ENCODE results near the gene BCAS3.
"Not testable (repeated sequence)": the region's sequence is repeated elsewhere in the genome, so short reads cannot be mapped to it uniquely, and the experiment has no call there.

The BCAS3 gene

DNA sequence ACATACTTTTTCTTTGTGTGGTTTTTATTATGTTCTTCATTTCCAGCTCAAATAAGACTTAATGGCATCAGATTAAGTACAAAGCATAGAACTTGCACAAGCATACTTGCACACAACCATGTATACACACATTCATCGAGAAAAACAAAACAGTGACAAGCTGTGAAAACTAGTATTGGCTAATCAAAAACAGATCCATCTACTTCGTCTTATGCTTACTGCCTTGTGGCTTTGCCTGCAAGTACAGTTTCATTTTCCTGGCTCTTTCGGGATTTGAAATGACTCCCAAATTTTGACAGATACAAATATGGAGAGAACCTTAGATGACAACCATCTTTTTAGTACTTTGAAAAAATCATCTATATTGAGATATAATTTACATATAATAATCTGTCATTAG lies 338.3 kb downstream of the BCAS3 start:
- no peak for DNase-seq

DNA sequence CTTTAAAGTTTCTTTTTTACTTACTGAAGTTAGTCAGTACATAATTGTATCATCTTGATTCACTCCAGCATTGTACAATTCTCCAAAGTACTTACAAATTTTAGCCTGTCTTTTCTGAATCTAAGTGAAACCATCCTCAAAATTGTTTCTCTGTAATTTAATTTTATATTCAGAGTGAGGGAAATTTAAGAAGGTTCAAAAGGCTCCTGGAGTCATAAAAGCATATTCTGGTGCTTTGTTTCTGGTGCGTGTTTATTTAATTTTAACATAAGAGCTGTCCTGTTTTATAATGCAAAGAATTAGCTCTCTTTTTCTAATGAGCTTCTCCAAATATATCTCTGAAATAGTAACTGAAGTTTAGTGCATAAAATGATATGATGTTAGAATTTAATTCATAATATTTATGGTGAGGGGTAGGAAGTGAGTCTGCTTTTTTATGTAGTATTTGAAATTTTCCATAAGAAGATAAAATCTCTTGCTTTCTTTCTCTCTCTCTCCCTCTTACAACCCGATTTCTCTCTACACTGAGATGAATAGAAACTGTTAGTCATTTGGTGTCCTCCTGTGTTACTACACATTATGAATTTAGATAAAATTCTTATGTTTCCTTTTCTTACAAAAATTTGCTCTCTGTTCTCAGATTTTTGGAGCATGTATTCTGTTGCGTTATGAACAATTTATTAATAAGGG lies 339.8 kb downstream of the BCAS3 start:
- no peak for DNase-seq

DNA sequence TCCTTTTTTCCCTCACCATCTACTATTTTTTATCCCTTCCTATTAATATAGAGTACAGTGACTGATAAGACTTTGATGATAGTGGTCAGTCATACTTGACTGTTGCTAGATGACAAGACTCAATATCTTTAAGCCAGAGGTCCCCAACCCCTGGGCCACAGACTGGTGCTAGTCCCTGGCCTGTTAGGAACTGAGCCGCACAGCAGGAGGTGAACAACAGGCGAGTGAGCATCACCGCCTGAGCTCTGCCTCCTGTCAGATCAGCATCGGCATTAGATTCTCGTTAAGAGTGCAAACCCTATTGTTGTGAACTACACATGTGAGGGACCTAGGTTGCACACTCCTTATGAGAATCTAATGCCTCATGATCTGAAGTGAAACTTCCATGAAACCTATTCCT lies 341.3 kb downstream of the BCAS3 start:
- DNase-seq, result no peak

DNA sequence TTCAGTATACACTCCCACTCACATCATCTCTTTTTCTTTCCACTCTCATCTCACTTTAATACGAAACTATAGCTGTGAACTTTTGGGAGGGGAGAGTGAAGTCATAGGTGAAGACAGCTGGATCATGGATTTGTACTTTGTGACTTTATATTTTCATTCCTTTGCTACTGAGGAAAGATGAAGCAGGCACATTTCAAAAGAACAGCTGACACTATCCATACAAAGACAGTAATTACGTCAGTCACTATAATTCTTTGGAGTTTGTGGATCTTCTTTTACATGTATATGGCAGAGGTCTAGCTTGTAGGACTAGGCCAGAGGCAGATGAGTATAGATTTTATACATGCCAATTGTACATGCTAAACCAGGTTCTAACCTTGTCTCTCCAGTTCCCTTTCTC lies 346.3 kb downstream of the BCAS3 start:
- DNase-seq, result no peak

DNA sequence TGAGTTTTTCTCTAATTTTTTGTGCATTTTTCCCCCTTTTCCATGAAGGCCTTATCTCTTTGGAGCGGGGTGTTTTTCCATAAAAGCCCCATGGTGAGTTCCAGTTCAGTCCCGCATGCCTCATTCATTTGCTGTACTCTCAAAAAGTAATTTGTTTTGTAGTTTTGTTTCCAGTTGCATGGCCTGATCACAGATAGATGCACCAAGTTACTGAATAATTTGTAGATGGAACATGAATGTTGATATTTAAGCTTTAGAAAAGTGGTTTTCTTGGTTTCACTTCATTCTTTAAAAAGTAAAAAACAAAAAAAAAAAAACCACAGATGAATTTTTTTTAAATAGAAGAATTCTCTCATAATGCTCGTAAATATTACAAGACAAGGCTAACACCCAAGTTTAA lies 349.2 kb downstream of the BCAS3 start:
- DNase-seq, result no peak

DNA sequence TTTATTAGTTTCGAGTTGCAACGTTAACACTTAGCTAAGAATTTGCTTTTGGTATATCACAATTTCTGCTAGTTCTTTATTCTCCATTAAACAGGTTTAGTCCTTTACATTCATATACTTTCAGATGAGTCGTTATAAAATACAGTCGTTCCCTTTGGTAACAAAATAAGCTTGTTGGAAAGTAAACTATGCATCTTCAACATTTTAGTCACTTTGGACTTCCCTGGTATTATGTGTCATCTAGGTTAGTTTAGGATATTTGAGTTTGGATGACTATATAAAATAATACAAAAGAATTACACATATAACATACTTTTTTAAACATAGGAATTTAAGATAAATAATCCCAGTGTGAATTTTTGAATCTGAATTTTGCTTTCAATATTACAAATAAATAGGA lies 351.5 kb downstream of the BCAS3 start:
- peak in 1 of 3 donors; percentile 11 for DNase-seq

DNA sequence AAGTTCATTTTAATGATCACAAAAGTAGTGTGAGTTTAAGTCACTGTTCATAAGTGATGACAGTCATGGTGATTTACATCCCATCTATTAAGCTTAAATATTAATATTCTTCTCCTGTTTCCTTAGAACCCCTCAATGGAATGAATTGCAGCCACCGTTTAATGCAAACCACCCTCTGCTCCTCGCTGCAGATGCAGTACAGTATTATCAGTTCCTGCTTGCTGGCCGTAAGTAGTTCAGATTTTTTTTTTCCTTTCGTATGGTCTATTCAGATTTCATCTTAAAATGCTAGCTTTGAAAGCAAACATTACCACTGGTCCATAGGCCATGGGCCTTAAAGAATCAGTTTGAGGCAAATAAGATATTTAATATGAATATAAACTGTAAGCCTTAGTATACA lies 363.0 kb downstream of the BCAS3 start:
- no peak for DNase-seq

DNA sequence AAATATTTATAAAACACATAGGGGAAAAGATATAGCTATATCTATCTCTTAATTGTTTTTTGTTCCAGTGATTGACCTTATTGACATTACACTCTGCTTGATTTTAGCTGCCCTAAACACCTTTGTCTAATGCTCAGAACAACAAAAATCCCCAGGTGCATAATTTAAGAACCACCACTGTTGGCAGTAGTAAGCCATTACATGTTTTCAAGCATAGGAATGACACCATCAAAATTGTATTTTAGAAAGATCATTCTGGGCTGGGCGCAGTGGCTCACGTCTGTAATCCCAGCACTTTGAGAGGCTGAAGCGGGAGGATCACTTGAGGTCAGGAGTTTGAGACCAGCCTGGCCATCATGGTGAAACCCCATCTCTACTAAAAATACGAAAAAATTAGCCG lies 364.7 kb downstream of the BCAS3 start:
- DNase-seq, result not testable (repeated sequence)

DNA sequence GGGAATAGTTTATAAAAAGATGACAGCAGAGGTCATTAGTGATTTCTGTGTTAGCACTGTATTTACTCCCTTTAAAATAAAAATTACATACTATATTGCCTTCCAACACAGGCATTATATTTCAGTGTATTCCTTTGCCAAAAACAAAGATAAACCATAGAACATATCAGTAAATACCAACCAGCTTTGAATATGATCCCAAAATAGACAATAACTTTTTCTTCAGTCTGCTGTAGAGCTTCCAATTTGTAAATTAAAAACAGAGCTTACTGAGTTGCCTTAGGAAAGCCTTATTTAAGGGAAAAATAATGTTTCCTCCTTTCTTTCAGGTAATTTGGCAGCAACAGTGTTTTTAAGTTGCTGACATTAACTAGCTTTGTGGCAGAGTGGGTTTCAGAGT lies 369.9 kb downstream of the BCAS3 start:
- no peak for DNase-seq

DNA sequence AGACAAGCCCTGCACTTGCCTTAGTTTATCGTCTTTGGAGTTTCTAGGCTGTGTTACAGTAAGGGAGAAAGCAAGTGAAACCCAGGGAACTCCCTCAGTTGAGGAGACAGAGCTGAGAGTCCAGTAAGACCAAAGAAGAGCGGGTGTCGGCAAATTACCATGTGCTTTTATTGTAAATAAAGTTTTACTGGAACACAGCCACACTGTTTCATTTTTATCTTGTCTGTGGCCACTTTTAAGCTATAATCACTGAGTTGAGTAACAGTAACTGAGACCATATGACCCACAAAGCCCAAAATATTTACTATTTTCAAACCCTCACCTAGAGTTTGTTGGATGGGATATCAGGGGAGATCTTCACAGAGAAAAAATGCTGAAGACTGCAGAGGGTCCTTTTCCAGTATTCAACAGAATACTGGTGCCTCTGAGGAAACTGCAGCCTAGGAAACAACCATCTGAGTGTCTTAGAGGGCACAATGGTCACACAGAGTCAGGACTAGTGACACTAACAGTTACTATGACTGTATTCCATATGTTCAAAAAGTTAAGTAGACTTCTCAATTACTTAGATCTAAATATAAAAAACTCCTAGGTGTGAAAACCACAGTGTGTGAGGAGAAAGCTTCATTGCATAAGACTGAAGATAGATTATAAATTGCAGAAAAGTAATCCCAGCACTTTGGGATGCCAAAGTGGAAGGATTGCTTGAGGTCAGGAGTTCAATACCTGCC lies 370.9 kb downstream of the BCAS3 start:
- DNase-seq, result no peak

DNA sequence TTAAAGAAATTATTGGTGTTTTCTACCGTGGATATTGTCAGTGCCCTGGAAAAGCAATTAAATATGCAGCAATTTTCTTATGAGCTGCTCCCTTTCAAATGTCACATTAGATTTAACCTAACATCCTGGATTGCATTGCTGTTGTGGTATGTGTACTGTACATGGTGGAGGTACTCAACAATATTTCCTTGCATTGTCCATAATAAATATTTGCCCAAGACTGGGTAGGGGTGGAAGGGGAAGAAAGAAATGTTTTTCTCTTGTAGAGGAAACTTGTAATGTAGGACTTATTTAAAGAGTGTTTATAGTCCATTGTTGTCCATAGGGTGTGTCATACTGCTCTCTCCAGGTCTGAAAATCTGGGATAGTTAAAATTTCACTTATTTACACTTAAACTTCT lies 375.8 kb downstream of the BCAS3 start:
- DNase-seq, result no peak

DNA sequence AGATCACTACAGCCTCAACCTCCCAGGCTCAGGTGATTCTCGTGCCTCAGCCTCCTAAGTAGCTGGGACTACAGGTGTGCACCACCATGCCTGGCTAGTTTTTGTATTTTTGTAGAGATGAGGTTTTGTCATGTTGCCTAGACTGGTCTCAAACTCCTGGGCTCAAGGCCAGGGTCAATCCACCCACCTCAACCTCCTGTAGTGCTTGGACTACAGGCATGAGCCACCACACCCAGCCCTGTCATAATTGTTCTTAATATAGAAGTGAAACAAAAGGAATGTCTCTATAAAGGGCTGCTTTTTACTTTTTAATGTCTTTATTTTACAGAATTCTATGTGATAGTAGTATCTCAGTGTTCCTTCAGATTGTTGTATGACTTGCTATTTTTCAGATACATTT lies 376.8 kb downstream of the BCAS3 start:
- DNase-seq, result no peak

DNA sequence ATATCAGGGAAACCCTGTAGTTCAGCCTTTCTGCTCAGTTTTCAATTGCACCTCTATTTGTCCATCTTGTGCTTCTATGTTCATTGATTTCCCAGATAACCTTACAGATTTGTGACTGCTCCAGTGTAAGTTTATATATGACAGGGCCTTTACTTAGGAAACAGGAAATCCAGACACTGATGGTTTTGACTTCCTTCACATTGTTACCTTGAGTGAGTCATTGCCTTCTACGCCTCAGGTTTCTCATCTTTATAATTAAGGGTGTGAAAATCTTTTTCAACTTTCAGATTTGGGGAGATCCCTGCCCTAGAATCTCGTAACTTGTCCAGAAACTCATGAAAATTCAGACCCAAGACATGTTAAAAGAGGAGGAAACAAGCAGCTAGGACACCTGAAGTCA lies 379.6 kb downstream of the BCAS3 start:
- DNase-seq, result no peak

DNA sequence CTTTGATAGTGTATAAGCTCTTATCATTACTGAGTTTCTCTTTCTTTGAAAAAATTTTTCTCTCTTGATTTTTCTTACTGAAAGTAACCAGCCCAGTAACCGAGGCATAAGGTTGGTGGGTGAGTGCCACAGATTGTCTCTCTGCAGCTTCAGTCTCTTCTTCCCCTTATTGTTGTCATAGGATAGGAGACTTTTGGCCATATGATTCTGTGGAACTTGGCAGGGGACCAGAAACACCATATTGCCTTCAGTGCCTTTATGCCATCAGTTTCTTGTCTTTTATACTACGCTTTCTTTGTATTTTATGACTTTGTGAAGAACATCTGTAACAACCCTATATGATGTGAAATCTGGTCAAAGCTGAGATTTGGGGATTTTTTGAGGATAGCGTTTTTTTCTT lies 380.4 kb downstream of the BCAS3 start:
- DNase-seq, result no peak

DNA sequence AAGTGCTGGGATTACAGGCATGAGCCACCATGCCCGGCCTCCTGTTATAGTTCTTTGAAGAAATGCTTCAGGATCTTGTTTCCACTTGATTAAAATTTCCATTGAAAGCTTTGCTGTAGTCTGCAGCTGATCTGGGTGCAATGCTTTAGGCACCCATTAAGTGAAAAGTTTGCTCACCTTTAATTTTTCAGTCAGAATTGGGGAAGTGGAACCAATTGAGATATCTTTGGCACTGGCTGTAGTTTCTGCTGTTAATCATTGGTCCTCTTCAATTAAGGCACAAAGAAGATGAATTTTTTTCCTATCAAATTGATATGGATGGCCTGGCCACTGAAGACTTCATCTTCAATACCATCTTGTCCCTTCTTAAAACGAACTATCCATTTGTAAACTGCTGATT lies 385.9 kb downstream of the BCAS3 start:
- DNase-seq, result no peak

DNA sequence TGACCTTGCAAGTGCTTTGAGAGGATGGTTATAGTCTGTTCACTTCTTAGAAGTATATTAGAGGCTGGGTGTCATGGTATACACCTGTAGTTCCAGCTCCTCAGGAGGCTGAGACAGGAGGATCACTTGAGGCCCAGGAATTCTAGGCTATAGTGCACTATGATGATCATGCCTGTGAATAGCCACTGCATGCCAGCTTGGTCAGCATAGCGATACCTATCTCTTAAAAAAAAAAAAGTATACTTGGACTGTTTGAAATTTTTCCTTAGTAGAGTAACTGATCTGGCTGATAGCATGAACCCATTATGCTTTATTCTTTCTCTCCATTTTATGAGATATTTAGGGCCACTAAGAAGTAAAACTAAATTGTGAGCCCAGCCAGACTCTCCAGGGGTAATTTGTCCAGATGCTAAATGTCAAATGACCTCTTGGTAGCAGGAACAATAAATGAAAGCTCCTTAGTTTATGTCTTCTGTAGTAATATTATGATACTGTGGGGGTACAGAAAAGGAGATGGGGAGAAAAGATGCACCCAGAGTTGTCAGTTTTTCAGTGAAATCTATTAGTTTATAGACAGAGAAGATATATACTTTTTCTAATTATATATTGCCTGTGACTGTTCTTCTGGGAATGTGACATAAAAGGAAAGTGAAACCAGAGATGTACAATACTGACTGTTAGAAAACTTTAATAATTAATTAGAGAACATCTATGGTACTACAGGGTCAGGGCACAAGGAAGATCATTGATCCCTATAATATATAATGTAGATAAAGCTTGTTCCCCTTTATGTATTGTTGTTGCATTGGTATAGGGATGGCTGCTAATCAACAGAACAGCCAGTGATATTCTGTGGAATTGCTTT lies 386.7 kb downstream of the BCAS3 start:
- DNase-seq, result no peak

DNA sequence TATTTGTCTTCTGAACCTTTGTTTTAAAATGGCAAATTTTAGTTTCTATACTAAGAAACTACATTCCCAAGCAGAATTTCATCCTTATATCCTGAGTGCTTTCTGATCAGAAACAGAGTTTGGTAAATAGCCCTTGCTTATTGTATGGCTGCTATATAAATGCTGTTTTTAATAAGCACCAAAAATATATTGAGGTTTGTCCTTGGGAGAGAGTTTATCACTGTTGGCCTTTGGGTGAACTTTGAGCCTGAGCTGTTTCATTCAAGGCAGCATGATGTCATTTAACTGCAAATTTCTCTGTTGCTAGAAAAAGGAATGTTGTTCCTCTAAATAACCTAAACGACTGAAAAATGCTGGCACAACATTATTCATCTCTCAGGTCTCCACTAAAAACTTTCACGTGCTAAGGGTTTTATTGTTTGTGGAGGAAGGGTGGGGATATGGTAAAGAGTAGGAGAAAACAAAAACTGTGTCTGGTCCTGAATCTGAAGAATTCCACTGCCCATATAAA lies 387.7 kb downstream of the BCAS3 start:
- DNase-seq, result peak in 1 of 3 donors; percentile 0

DNA sequence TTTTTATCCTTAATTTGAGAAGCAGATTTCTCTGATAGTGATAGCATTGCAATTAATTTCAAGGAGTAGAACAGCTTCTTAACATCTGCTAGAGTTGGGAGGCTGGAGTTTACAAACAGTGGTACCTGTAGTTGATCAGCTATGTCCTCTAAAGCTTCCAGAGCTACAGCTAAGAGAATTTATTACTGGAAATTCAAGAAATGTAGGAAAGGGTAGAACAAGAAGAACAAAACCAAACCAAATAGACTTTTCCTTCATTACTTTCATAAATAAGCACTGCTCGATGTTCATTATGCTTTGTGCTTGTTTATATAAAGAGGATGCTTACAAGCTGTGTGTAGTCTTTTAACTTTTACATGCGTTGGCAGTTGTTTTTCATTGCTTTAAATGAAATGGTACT lies 388.4 kb downstream of the BCAS3 start:
- no peak for DNase-seq

DNA sequence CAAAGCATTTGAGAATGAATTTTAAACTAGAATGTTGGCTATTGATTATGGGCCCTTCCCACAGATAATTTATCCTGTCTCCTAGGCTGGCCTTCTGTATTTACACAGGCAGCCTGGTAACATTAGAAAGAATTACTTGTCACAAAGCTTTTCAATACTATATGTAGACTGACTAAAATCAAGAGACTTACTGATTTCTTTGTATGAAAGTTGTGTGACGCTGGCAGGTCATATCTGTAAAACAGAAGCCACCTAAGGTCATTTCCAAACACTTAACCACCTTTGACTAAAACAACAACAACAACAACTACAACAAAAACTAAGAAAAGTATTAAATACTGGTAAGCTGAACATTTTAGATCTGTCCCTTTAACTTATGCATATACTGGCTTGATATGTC lies 393.0 kb downstream of the BCAS3 start:
- DNase-seq, result no peak

DNA sequence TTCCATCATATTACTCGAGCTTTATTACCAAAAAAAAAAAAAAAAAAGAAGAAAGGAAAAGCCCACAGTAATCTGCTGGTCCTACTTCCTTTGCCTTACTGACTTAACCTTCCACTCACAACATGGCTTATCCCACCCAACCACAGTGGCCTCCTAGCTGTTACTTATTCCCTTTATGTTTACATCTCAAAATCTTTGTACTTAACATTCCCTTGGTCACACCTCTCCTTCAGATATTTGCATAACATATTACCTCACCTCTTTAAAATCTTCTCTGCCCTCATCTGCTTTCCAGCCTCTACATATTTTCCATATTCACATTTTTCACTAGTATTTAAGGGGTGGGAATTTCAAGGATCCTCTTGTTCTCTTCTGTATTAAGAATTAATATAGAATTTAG lies 395.0 kb downstream of the BCAS3 start:
- DNase-seq, result no peak

DNA sequence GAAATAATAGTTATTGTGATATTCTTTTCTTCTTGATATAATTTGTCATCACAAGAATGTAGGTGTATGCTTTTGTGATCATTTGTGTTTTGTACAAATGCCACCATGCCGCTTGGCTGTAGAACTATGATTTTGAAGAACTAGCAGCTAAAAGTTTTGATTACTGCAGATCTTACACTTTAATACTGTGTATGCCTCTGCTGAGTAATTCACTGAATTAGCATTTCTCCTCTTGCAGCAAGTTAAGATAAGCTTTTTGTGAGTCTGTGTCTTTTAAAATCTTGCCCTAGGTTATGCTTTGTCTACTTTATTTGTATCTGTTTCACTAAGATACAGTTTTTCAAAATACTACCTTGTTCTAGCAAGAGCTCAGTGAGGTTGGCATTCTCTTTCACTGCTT lies 395.5 kb downstream of the BCAS3 start:
- no peak for DNase-seq

DNA sequence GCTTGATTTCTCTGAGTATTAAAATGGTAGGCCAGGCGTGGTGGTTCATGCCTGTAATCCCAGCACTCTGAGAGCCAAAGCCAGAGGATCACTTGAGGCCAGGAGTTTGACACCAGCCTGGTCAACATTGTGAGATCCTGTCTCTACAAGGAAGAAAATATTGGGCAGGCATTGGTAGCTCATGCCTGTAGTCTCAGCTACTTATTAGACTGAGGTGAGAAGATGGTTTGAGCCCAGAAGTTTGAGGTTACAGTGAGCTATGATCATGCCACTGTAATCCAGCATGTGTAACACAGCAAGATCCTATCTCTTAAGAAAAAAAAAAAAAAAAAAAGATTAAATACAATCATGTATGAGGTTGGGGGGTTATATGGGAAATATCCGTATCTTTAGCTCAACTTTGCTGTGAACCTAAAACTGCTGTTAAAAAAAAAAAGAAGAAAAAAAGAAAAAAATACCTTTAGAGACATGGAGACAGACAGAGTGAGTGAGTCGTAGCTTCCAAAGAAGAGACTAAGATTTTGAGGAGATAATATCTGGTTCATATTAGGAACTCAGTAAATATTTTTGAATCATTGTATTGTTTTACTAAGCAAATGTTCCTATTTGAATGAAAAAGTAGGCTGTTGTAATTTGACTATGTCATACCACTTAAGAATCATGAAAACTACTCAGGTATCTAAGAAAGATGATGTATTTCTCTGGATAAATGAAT lies 396.3 kb downstream of the BCAS3 start:
- DNase-seq, result no peak

DNA sequence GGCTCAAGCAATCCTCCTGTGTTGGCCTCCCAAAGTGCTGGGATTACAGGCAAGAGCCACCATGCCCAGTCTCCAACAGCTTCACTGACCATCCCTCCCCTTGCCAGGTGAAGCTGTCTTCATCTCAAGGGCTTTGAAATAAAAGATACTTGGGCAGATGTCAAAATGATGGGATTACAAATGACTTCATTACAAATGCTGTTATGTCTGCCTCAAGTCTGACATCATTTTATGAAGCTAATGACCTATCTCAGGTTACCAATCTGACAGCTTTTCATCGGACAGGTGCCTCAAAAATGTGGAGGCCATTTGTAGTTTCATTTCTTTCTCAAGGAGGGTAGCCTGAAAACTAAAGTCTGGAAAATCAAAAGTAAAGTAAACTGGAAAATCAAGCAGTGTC lies 398.3 kb downstream of the BCAS3 start:
- DNase-seq, result no peak

Data from suppressor macrophage treated with lipopolysaccharide for 1 hour (primary cell).